GM12872 (cell line): ENCODE measurements around the gene GREM1.

Source experiments
- CTCF ChIP-seq: IDR thresholded peaks from 3 replicates; pipeline ENCODE4 v1.5.1; 2011; ENCODE audit warnings: low read depth, mild to moderate bottlenecking, low read length, moderate library complexity; ENCODE audit not compliant: insufficient read depth

GREM1 gene

GRCh38 chr15:32700501-32701150 is 17.2 kb upstream of the GREM1 start:
- no peak for TF ChIP-seq CTCF

- TF ChIP-seq CTCF, result no peak
These were observed 15.9 kb upstream of the GREM1 start for GRCh38 chr15:32701863-32702262.

- no peak for TF ChIP-seq CTCF
These were observed 13.3 kb upstream of the GREM1 start for GRCh38 chr15:32704395-32704981.

GRCh38 chr15:32705446-32705845 is 12.4 kb upstream of the GREM1 start:
- no peak for TF ChIP-seq CTCF

- TF ChIP-seq CTCF, result no peak
These were observed 11.1 kb upstream of the GREM1 start for GRCh38 chr15:32706704-32707103.

- TF ChIP-seq CTCF, result no peak
These were observed 10.4 kb upstream of the GREM1 start for GRCh38 chr15:32707436-32707835.

- no peak for TF ChIP-seq CTCF
These were observed 8.3 kb upstream of the GREM1 start for GRCh38 chr15:32709295-32710033.
